ENCODE data around the gene SGO1. TPM values are rescaled to one million over a fixed set of nuclear protein-coding genes. Genes with fewer than 3 reads are reported as not detected.
"Not testable (repeated sequence)": the region's sequence is repeated elsewhere in the genome, so short reads cannot be mapped to it uniquely, and the experiment has no call there.

Gene SGO1
- 12.6 and 13.6 TPM in 2 replicates for total RNA-seq (2014; rRNA removed; shearing (Covaris generic))
- polyA plus RNA-seq (2015; cell fraction: cytosol; rRNA removed), result 13.5 and 16.1 TPM in 2 replicates
- 11.6 and 24.7 TPM in 2 replicates for polyA plus RNA-seq (2015; cell fraction: nucleus; rRNA removed)

GRCh38 chr3:20185679-20186599 lies at the start of gene SGO1:
Gene SGO1 (minus strand): TSS chr3:20186206. CDS start chr3:20184027, 2,179 bp downstream.
- in situ Hi-C loops (cut with HindIII; ENCODE audit: low pct_unique_long_range_greater_than_20kb, low sequenced_read_pairs), result loop anchor here (25.0 kb wide), 1 partner anchor 299 kb away; no protein-coding TSS in a partner anchor
- DNase-seq (ENCODE audit: low read depth, low spot score), result peak; percentile 97

GRCh38 chr3:20235796-20236195 lies 49.8 kb upstream of the SGO1 start:
- in situ Hi-C loops (cut with HindIII; ENCODE audit: low pct_unique_long_range_greater_than_20kb, low sequenced_read_pairs), result no loop called here
- no peak for DNase-seq (ENCODE audit: low read depth, low spot score)

- DNase-seq (ENCODE audit: low read depth, low spot score), result no peak
- in situ Hi-C loops (cut with HindIII; ENCODE audit: low pct_unique_long_range_greater_than_20kb, low sequenced_read_pairs), result no loop called here
These were observed 47.1 kb upstream of the SGO1 start for GRCh38 chr3:20232906-20233780.

- DNase-seq (ENCODE audit: low read depth, low spot score), result no peak
These were observed 44.9 kb upstream of the SGO1 start for GRCh38 chr3:20230954-20231353.

GRCh38 chr3:20225769-20226168 lies 39.8 kb upstream of the SGO1 start:
- peak; percentile 76 for DNase-seq (ENCODE audit: low read depth, low spot score)

More at GRCh38 chr3:20230954-20231353, 44.9 kb upstream of the SGO1 start:
- in situ Hi-C loops (cut with HindIII; ENCODE audit: low pct_unique_long_range_greater_than_20kb, low sequenced_read_pairs), result no loop called here

GRCh38 chr3:20222274-20222673 lies 36.3 kb upstream of the SGO1 start:
- in situ Hi-C loops (cut with HindIII; ENCODE audit: low pct_unique_long_range_greater_than_20kb, low sequenced_read_pairs), result no loop called here
- DNase-seq (ENCODE audit: low read depth, low spot score), result no peak

More at GRCh38 chr3:20225769-20226168, 39.8 kb upstream of the SGO1 start:
- in situ Hi-C loops (cut with HindIII; ENCODE audit: low pct_unique_long_range_greater_than_20kb, low sequenced_read_pairs), result no loop called here

- no peak for DNase-seq (ENCODE audit: low read depth, low spot score)
- in situ Hi-C loops (cut with HindIII; ENCODE audit: low pct_unique_long_range_greater_than_20kb, low sequenced_read_pairs), result no loop called here
These were observed 32.2 kb upstream of the SGO1 start for GRCh38 chr3:20218215-20218614.

GRCh38 chr3:20215636-20216035 lies 29.6 kb upstream of the SGO1 start:
- in situ Hi-C loops (cut with HindIII; ENCODE audit: low pct_unique_long_range_greater_than_20kb, low sequenced_read_pairs), result no loop called here
- DNase-seq (ENCODE audit: low read depth, low spot score), result no peak

GRCh38 chr3:20213491-20213890 lies 27.5 kb upstream of the SGO1 start:
- DNase-seq (ENCODE audit: low read depth, low spot score); in situ Hi-C loops (cut with HindIII; ENCODE audit: low pct_unique_long_range_greater_than_20kb, low sequenced_read_pairs): not testable (repeated sequence)

- DNase-seq (ENCODE audit: low read depth, low spot score); in situ Hi-C loops (cut with HindIII; ENCODE audit: low pct_unique_long_range_greater_than_20kb, low sequenced_read_pairs): not testable (repeated sequence)
These were observed 21.9 kb upstream of the SGO1 start for GRCh38 chr3:20207945-20208344.

- in situ Hi-C loops (cut with HindIII; ENCODE audit: low pct_unique_long_range_greater_than_20kb, low sequenced_read_pairs), result not testable (repeated sequence)
These were observed 19.9 kb upstream of the SGO1 start for GRCh38 chr3:20205898-20206297.

GRCh38 chr3:20201143-20201542 lies 15.1 kb upstream of the SGO1 start:
- in situ Hi-C loops (cut with HindIII; ENCODE audit: low pct_unique_long_range_greater_than_20kb, low sequenced_read_pairs), result no loop called here
- no peak for DNase-seq (ENCODE audit: low read depth, low spot score)

More at GRCh38 chr3:20205898-20206297, 19.9 kb upstream of the SGO1 start:
- not testable (repeated sequence) for DNase-seq (ENCODE audit: low read depth, low spot score)

GRCh38 chr3:20197775-20198174 lies 11.8 kb upstream of the SGO1 start:
- in situ Hi-C loops (cut with HindIII; ENCODE audit: low pct_unique_long_range_greater_than_20kb, low sequenced_read_pairs), result loop anchor here (25.0 kb wide), 1 partner anchor 310 kb away; no protein-coding TSS in a partner anchor
- no peak for DNase-seq (ENCODE audit: low read depth, low spot score)

- in situ Hi-C loops (cut with HindIII; ENCODE audit: low pct_unique_long_range_greater_than_20kb, low sequenced_read_pairs), result loop anchor here (25.0 kb wide), 1 partner anchor 308 kb away; no protein-coding TSS in a partner anchor
- DNase-seq (ENCODE audit: low read depth, low spot score), result no peak
These were observed 8.9 kb upstream of the SGO1 start for GRCh38 chr3:20194793-20195460.

GRCh38 chr3:20190991-20191390 lies 5.0 kb upstream of the SGO1 start:
- peak; percentile 5 for DNase-seq (ENCODE audit: low read depth, low spot score)
- in situ Hi-C loops (cut with HindIII; ENCODE audit: low pct_unique_long_range_greater_than_20kb, low sequenced_read_pairs), result loop anchor here (25.0 kb wide), 1 partner anchor 304 kb away; no protein-coding TSS in a partner anchor

- in situ Hi-C loops (cut with HindIII; ENCODE audit: low pct_unique_long_range_greater_than_20kb, low sequenced_read_pairs), result loop anchor here (25.0 kb wide), 1 partner anchor 299 kb away; no protein-coding TSS in a partner anchor
These were observed 596 bp upstream of the SGO1 start for GRCh38 chr3:20186600-20187004.

GRCh38 chr3:20185331-20185678 lies 701 bp downstream of the SGO1 start:
- DNase-seq (ENCODE audit: low read depth, low spot score), result peak; percentile 10
- in situ Hi-C loops (cut with HindIII; ENCODE audit: low pct_unique_long_range_greater_than_20kb, low sequenced_read_pairs), result loop anchor here (25.0 kb wide), 1 partner anchor 298 kb away; no protein-coding TSS in a partner anchor

More at GRCh38 chr3:20186600-20187004, 596 bp upstream of the SGO1 start:
- DNase-seq (ENCODE audit: low read depth, low spot score), result no peak
